Dendritic cell treated with granulocyte-macrophage colony-stimulating factor and Interleukin-4, amounts not matched to agents 40 ng/mL and 50 ng/mL, for 4 days (primary cell): ENCODE measurements around the gene KRTAP26-1.

Experiments used
- H3K27ac Mint-ChIP-seq: one replicate; pipeline ENCODE4 v1.8.0; 2022; ENCODE audit warnings: mild to moderate bottlenecking, mixed read lengths
- H3K27me3 Mint-ChIP-seq: one replicate; pipeline ENCODE4 v1.8.0; 2022; ENCODE audit warnings: mild to moderate bottlenecking, mixed read lengths
- H3K36me3 Mint-ChIP-seq: one replicate; pipeline ENCODE4 v1.8.0; 2022; ENCODE audit warnings: low read depth, mixed read lengths
- H3K4me1 Mint-ChIP-seq: one replicate; pipeline ENCODE4 v1.8.0; 2022; ENCODE audit warnings: low read depth, mixed read lengths
- H3K4me3 Mint-ChIP-seq: one replicate; pipeline ENCODE4 v1.8.0; 2022; ENCODE audit warnings: mild to moderate bottlenecking, moderate library complexity, mixed read lengths
- H3K9me3 Mint-ChIP-seq: one replicate; pipeline ENCODE4 v1.8.0; 2022; ENCODE audit warnings: mixed read lengths
- intact Hi-C: fragments of 100-400 bp; cut with micrococcal nuclease; formaldehyde crosslinking; loops from one replicate; pipeline ENCODE4 v1.15.0; 2022

Gene KRTAP26-1

DNA sequence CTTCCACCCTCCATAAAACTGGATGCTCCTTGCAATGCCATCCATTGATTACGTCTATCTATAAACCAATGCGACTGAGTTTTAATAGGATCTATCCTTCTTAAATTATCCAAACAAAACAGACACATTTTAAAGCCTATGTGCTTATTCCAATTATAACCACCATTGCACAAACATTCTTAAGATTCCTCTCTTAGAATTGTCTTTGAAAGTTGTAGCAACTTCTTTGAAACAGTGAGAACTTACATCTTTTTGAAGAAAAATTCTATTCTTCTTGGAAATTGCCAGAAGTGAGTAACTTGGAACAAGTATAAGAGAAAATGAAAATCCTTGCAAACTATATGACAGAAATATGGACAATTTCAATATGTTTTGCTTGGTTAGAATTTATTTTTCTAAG lies at the start of gene KRTAP26-1:
Gene KRTAP26-1 (minus strand): TSS at position 101 of the 400 bp plus-strand sequence. CDS start 280 bp downstream, outside the sequence.
- Mint-ChIP-seq H3K9me3 (peaks cover 8% of the 10 kb centered on the region), H3K36me3 (no peaks in the 10 kb centered on the region), H3K27ac (no peak within 1 kb of the TSS), H3K4me1 (no peaks in the 10 kb centered on the region), H3K27me3 (no peaks in the 10 kb centered on the region), H3K4me3 (no peak within 1 kb of the TSS)
- intact Hi-C loops: no loop called here

GRCh38 chr21:30355906-30356305 lies 35.8 kb upstream of the KRTAP26-1 start:
- intact Hi-C loops: no loop called here
- H3K4me3 Mint-ChIP-seq: no peak overlapping the region
- H3K27me3 Mint-ChIP-seq: no peaks in the 10 kb centered on the region
- no peaks in the 10 kb centered on the region for H3K36me3 Mint-ChIP-seq
- no peak overlapping the region for H3K27ac Mint-ChIP-seq
- no peaks in the 10 kb centered on the region for H3K4me1 Mint-ChIP-seq
- peaks cover 9% of the 10 kb centered on the region for H3K9me3 Mint-ChIP-seq

GRCh38 chr21:30354308-30355005 lies 34.3 kb upstream of the KRTAP26-1 start:
- no peaks in the 10 kb centered on the region for H3K27me3 Mint-ChIP-seq
- H3K36me3 Mint-ChIP-seq: no peaks in the 10 kb centered on the region
- no peak overlapping the region for H3K4me3 Mint-ChIP-seq
- peaks cover 9% of the 10 kb centered on the region for H3K9me3 Mint-ChIP-seq
- intact Hi-C loops: no loop called here
- no peak overlapping the region for H3K27ac Mint-ChIP-seq
- no peaks in the 10 kb centered on the region for H3K4me1 Mint-ChIP-seq

GRCh38 chr21:30351534-30351933 lies 31.4 kb upstream of the KRTAP26-1 start:
- Mint-ChIP-seq H3K4me3 (no peak overlapping the region), H3K27me3 (no peaks in the 10 kb centered on the region), H3K36me3 (no peaks in the 10 kb centered on the region), H3K9me3 (peaks cover 10% of the 10 kb centered on the region), H3K27ac (no peak overlapping the region), H3K4me1 (no peaks in the 10 kb centered on the region)
- intact Hi-C loops: no loop called here

- H3K27ac Mint-ChIP-seq: no peak overlapping the region
- no peaks in the 10 kb centered on the region for H3K36me3 Mint-ChIP-seq
- H3K4me1 Mint-ChIP-seq: no peaks in the 10 kb centered on the region
- H3K9me3 Mint-ChIP-seq: peaks cover 22% of the 10 kb centered on the region
- intact Hi-C loops: no loop called here
- H3K4me3 Mint-ChIP-seq: no peak overlapping the region
- H3K27me3 Mint-ChIP-seq: no peaks in the 10 kb centered on the region
Observed at GRCh38 chr21:30349572-30349971, 29.5 kb upstream of the KRTAP26-1 start.

- H3K36me3 Mint-ChIP-seq: no peaks in the 10 kb centered on the region
- H3K27me3 Mint-ChIP-seq: no peaks in the 10 kb centered on the region
- peaks cover 21% of the 10 kb centered on the region for H3K9me3 Mint-ChIP-seq
- intact Hi-C loops: no loop called here
- H3K27ac Mint-ChIP-seq: no peak within 1 kb of the TSS
- H3K4me1 Mint-ChIP-seq: no peaks in the 10 kb centered on the region
- no peak within 1 kb of the TSS for H3K4me3 Mint-ChIP-seq
Observed at GRCh38 chr21:30348506-30348905, 28.4 kb upstream of the KRTAP26-1 start, which contains the start of gene KRTAP23-1. Gene KRTAP23-1, minus strand, starts transcription at chr21:30348606. Its CDS starts 0 bp downstream, at chr21:30348606.

DNA sequence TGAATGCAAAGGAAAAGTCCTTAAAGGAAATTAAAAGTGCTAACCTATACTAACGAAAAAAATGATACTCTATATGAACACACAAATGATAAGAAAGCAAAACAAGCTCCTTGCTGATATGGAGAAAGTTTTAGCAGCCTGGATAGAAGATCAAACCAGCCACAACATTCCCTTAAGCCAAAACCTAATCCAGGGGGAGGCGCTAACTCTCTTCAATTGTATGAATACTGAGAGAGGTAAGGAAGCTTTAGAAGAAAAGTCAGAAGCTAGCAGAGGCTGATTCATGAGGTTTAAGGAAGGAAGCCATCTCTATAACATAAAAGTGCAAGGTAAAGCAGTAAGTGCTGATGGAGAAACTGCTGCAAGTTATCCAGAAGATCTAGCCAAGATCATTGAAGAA lies 24.9 kb upstream of the KRTAP26-1 start:
- Mint-ChIP-seq H3K27ac (no peak overlapping the region), H3K9me3 (peaks cover 13% of the 10 kb centered on the region)
- intact Hi-C loops: no loop called here

GRCh38 chr21:30340714-30341573 lies 20.8 kb upstream of the KRTAP26-1 start:
- H3K27me3 Mint-ChIP-seq: no peaks in the 10 kb centered on the region
- H3K4me3 Mint-ChIP-seq: no peak overlapping the region
- intact Hi-C loops: loop anchor here (5.0 kb wide), 1 partner anchor 746 kb away; no protein-coding TSS in a partner anchor
- H3K27ac Mint-ChIP-seq: no peak overlapping the region
- no peaks in the 10 kb centered on the region for H3K36me3 Mint-ChIP-seq
- H3K4me1 Mint-ChIP-seq: no peaks in the 10 kb centered on the region
- peaks cover 5% of the 10 kb centered on the region for H3K9me3 Mint-ChIP-seq

More for the DNA sequence above, 24.9 kb upstream of the KRTAP26-1 start:
- no peaks in the 10 kb centered on the region for H3K4me1 Mint-ChIP-seq
- H3K27me3 Mint-ChIP-seq: no peaks in the 10 kb centered on the region
- no peak overlapping the region for H3K4me3 Mint-ChIP-seq
- H3K36me3 Mint-ChIP-seq: no peaks in the 10 kb centered on the region

DNA sequence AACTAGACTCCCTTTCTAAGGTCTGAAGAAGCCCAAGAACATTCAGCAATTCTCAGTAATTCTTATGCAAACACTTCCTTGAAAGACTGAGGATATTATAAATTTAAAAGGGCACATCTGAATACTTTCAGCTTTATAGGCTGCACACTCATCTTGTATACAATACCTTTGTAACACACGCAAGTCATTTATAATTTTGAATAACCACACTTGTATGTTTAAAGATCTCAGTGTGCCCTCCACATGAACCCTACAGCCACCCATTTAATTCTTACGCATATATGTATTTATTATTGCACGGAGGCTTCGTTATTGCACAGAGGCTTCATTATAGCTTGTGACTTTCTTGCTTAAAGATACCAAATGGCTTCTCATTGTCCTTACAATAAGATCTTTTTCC lies 18.6 kb upstream of the KRTAP26-1 start:
- no peaks in the 10 kb centered on the region for H3K27me3 Mint-ChIP-seq
- no peaks in the 10 kb centered on the region for H3K36me3 Mint-ChIP-seq
- H3K27ac Mint-ChIP-seq: no peak overlapping the region
- H3K9me3 Mint-ChIP-seq: no peaks in the 10 kb centered on the region
- no peak overlapping the region for H3K4me3 Mint-ChIP-seq
- intact Hi-C loops: no loop called here
- no peaks in the 10 kb centered on the region for H3K4me1 Mint-ChIP-seq

DNA sequence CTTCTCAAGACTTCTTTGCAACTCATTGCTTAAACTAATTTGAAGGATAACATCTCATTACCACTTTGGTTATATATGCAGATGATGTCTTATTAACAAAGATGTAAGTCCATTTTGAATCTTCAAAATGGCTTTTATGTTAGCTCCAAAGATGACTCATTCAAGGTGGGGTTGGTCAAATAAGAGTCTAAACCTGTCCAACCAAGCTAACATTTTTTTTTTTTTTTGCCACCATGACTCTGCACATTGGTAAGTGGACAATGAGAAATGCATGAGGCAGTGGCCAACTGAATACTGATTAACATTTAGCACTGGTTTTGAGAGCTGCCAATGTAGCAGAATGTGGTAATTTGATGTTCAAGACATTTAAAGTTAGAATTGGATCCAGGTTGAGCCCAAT lies 17.7 kb upstream of the KRTAP26-1 start:
- no peaks in the 10 kb centered on the region for H3K27me3 Mint-ChIP-seq
- H3K9me3 Mint-ChIP-seq: no peaks in the 10 kb centered on the region
- no peak overlapping the region for H3K4me3 Mint-ChIP-seq
- H3K4me1 Mint-ChIP-seq: no peaks in the 10 kb centered on the region
- no peaks in the 10 kb centered on the region for H3K36me3 Mint-ChIP-seq
- H3K27ac Mint-ChIP-seq: no peak overlapping the region
- intact Hi-C loops: no loop called here

DNA sequence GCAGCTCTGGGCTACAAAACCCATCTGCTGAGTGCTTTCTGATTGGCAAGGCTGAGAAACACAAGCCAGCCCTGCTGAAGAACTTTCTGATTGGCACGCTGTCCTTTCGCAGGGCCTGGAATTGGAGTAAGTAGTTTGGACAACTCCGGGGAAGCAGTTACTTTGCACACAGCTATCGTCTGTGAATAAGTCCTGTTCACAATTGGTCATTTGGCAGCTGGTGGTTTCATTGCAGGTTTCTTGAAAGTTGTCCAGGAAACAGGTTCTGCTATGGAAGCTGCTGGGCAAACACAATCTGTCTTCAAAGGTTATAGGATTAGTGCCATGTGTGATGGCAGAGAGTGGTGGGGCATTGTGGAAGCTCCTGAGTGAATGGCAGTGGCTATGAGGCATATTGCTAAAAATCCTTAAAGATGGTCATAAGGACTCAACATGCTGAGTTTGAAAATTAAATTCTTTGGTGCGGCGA lies 17.2 kb upstream of the KRTAP26-1 start, which contains the start of gene KRTAP27-1:
Gene KRTAP27-1 (minus strand): TSS at position 419 of the 469 bp plus-strand sequence. CDS start 26 bp downstream, at position 393.
- intact Hi-C loops: no loop called here
- Mint-ChIP-seq H3K9me3 (no peaks in the 10 kb centered on the region), H3K27me3 (no peaks in the 10 kb centered on the region), H3K4me3 (no peak within 1 kb of the TSS), H3K4me1 (no peaks in the 10 kb centered on the region), H3K27ac (no peak within 1 kb of the TSS), H3K36me3 (no peaks in the 10 kb centered on the region)

GRCh38 chr21:30336596-30336995 lies 16.5 kb upstream of the KRTAP26-1 start:
- no peaks in the 10 kb centered on the region for H3K4me1 Mint-ChIP-seq
- H3K36me3 Mint-ChIP-seq: no peaks in the 10 kb centered on the region
- no peaks in the 10 kb centered on the region for H3K27me3 Mint-ChIP-seq
- H3K9me3 Mint-ChIP-seq: no peaks in the 10 kb centered on the region
- H3K27ac Mint-ChIP-seq: no peak overlapping the region
- intact Hi-C loops: no loop called here
- H3K4me3 Mint-ChIP-seq: no peak overlapping the region

DNA sequence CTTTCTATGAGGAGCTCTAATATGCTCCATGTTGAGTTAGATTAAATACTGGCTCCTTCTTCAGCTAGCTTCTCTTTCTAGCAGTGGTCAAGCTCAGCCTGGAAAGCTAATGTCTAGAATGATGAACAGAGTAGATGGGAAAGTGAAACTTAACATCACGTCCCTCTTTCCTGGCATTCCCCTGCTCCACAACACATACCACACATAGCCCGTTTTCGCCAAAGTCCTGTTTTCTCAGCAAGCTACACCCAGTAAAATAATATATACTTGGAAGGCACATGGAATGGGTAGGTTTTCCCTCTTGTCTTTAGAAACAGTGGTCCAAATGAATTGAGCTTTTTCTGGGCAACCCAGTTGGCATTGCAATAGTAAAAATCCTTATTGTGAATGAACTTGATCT lies 13.6 kb upstream of the KRTAP26-1 start:
- Mint-ChIP-seq H3K36me3 (no peaks in the 10 kb centered on the region), H3K9me3 (no peaks in the 10 kb centered on the region), H3K4me3 (no peak overlapping the region), H3K4me1 (no peaks in the 10 kb centered on the region), H3K27ac (no peak overlapping the region), H3K27me3 (no peaks in the 10 kb centered on the region)
- intact Hi-C loops: no loop called here

DNA sequence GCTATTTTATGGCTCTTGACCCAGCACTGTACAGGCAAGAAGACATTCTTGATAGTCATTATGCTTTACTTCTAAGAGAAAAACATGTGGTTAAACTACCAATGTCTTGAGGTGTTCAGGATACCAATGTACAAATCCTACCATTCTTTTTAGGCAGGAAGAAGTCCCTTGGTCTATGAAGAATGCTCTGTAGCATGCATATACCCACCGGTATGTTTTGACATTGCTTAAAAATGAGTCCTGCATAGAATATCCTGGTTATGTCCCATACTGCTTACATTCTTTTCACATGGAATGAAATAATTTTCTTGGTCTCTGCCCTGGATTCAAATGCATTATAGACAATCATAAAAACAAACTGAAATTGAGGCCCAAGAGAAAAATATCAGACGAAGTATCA lies 12.6 kb upstream of the KRTAP26-1 start:
- H3K4me1 Mint-ChIP-seq: no peaks in the 10 kb centered on the region
- no peak overlapping the region for H3K27ac Mint-ChIP-seq
- no peaks in the 10 kb centered on the region for H3K27me3 Mint-ChIP-seq
- no peaks in the 10 kb centered on the region for H3K36me3 Mint-ChIP-seq
- no peak overlapping the region for H3K4me3 Mint-ChIP-seq
- intact Hi-C loops: no loop called here
- no peaks in the 10 kb centered on the region for H3K9me3 Mint-ChIP-seq
